WI38 (cell line): Measurements from ENCODE around the gene FLT4.

ENCODE experiments used
- H3K4me3 ChIP-seq: 2 replicates; pipeline ENCODE4 v1.5.1; 2011; ENCODE audit warnings: low read depth, mild to moderate bottlenecking, control low read depth, low read length
- CTCF ChIP-seq: IDR thresholded peaks from 2 replicates; pipeline ENCODE4 v1.5.1; 2012; ENCODE audit warnings: low read depth, mild to moderate bottlenecking, control low read depth, low read length

Gene FLT4

GRCh38 chr5:180644129-180644824 is 5.1 kb downstream of the FLT4 start:
- H3K4me3 ChIP-seq, result no peak overlapping the region
- no peak for TF ChIP-seq CTCF

- TF ChIP-seq CTCF, result no peak
- no peak overlapping the region for H3K4me3 ChIP-seq
Measured at GRCh38 chr5:180643191-180643851, 6.1 kb downstream of the FLT4 start.

- no peak for TF ChIP-seq CTCF
- H3K4me3 ChIP-seq, result no peak overlapping the region
Measured at GRCh38 chr5:180642779-180643178, 6.6 kb downstream of the FLT4 start.

GRCh38 chr5:180642181-180642775 is 7.1 kb downstream of the FLT4 start:
- no peak overlapping the region for H3K4me3 ChIP-seq
- no peak for TF ChIP-seq CTCF

- no peak for TF ChIP-seq CTCF
- no peak overlapping the region for H3K4me3 ChIP-seq
Measured at GRCh38 chr5:180641566-180641900, 7.9 kb downstream of the FLT4 start.

GRCh38 chr5:180640861-180641565 is 8.4 kb downstream of the FLT4 start:
- no peak for TF ChIP-seq CTCF
- H3K4me3 ChIP-seq, result no peak overlapping the region

GRCh38 chr5:180640611-180640860 is 8.9 kb downstream of the FLT4 start:
- TF ChIP-seq CTCF, result no peak
- no peak overlapping the region for H3K4me3 ChIP-seq
